SK-N-SH treated with all-trans-retinoic acid at 6 μM for 48 hours (cell line): Measurements from ENCODE around the gene ELAC1.

Experiments
- ARNTL ChIP-seq: fragments of 450-650 bp; formaldehyde crosslinking; IDR thresholded peaks from 2 replicates; pipeline ENCODE4 v1.5.0; 2020; ENCODE audit warnings: low read depth, mild to moderate bottlenecking, moderate library complexity, borderline replicate concordance
- BACH2 ChIP-seq: fragments of 250-450 bp; sonication (Bioruptor Pico); IDR thresholded peaks from 2 replicates; pipeline ENCODE4 v1.9.0; 2021; ENCODE audit warnings: mild to moderate bottlenecking, borderline replicate concordance
- ESRRG ChIP-seq: fragments of 250-450 bp; sonication (Bioruptor Pico); IDR thresholded peaks from 2 replicates; pipeline ENCODE4 v1.6.1; 2021; ENCODE audit warnings: mild to moderate bottlenecking
- GLIS3 ChIP-seq: fragments of 250-450 bp; sonication (Bioruptor Pico); IDR thresholded peaks from 2 replicates; pipeline ENCODE4 v1.5.0; 2020; ENCODE audit warnings: mild to moderate bottlenecking, moderate library complexity
- ISL1 ChIP-seq: fragments of 250-450 bp; sonication (Bioruptor Pico); IDR thresholded peaks from 2 replicates; pipeline ENCODE4 v2.1.2; 2022; ENCODE audit warnings: mild to moderate bottlenecking, moderate library complexity
- RARB ChIP-seq: fragments of 250-450 bp; sonication (Bioruptor Pico); IDR thresholded peaks from 2 replicates; pipeline ENCODE4 v1.8.0; 2021; ENCODE audit warnings: mild to moderate bottlenecking, moderate library complexity
- TCF4 ChIP-seq: fragments of 250-450 bp; sonication (Bioruptor Pico); IDR thresholded peaks from 2 replicates; pipeline ENCODE4 v1.8.0; 2021; ENCODE audit warnings: mild to moderate bottlenecking, moderate library complexity, borderline replicate concordance
- TOX ChIP-seq: fragments of 250-450 bp; sonication (Bioruptor Pico); IDR thresholded peaks from 2 replicates; pipeline ENCODE4 v1.8.0; 2021; ENCODE audit warnings: mild to moderate bottlenecking, moderate library complexity, borderline replicate concordance
- ZFP3 ChIP-seq: fragments of 250-450 bp; sonication (Bioruptor Pico); IDR thresholded peaks from 2 replicates; pipeline ENCODE4 v1.5.0; 2020; ENCODE audit warnings: mild to moderate bottlenecking, moderate library complexity
- ZFP30 ChIP-seq: fragments of 450-650 bp; formaldehyde crosslinking; IDR thresholded peaks from 2 replicates; pipeline ENCODE4 v1.5.0; 2022; ENCODE audit warnings: mild to moderate bottlenecking, moderate library complexity
- ZNF565 ChIP-seq: fragments of 450-650 bp; formaldehyde crosslinking; conservative IDR thresholded peaks from 2 replicates; pipeline ENCODE4 v1.5.0; 2020; ENCODE audit warnings: low read depth, mild to moderate bottlenecking, moderate library complexity
- ZNF8 ChIP-seq: fragments of 450-650 bp; formaldehyde crosslinking; IDR thresholded peaks from 2 replicates; pipeline ENCODE4 v1.5.0; 2020; ENCODE audit warnings: mild to moderate bottlenecking, moderate library complexity
- TF ChIP-seq, protein P1 (sequence below): fragments of 250-450 bp; sonication (Bioruptor Pico); IDR thresholded peaks from 2 replicates; pipeline ENCODE4 v1.5.1; 2020; ENCODE audit warnings: low read depth, mild to moderate bottlenecking, moderate library complexity
- TF ChIP-seq, protein P2 (sequence below): fragments of 250-450 bp; sonication (Bioruptor Pico); IDR thresholded peaks from 2 replicates; pipeline ENCODE4 v1.8.0; 2021; ENCODE audit warnings: low read depth, mild to moderate bottlenecking, moderate library complexity, borderline replicate concordance

GRCh38 chr18:51010218-51010617 lies 42.4 kb downstream of the ELAC1 start:
- TF ChIP-seq ZFP30 (CRISPR knock-in tag) (no peak), ARNTL (no peak), ZFP3 (no peak), ESRRG (CRISPR knock-in tag) (no peak), ZNF565 (CRISPR knock-in tag) (no peak), TOX (CRISPR knock-in tag) (no peak), RARB (CRISPR knock-in tag) (no peak), ISL1 (no peak), ZNF8 (CRISPR knock-in tag) (no peak), BACH2 (CRISPR knock-in tag) (no peak), GLIS3 (CRISPR knock-in tag) (no peak), TCF4 (no peak)
- TF ChIP-seq, protein P1, sequence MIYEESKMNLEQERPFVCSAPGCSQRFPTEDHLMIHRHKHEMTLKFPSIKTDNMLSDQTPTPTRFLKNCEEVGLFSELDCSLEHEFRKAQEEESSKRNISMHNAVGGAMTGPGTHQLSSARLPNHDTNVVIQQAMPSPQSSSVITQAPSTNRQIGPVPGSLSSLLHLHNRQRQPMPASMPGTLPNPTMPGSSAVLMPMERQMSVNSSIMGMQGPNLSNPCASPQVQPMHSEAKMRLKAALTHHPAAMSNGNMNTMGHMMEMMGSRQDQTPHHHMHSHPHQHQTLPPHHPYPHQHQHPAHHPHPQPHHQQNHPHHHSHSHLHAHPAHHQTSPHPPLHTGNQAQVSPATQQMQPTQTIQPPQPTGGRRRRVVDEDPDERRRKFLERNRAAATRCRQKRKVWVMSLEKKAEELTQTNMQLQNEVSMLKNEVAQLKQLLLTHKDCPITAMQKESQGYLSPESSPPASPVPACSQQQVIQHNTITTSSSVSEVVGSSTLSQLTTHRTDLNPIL (CRISPR knock-in tag): no peak
- TF ChIP-seq, protein P2, sequence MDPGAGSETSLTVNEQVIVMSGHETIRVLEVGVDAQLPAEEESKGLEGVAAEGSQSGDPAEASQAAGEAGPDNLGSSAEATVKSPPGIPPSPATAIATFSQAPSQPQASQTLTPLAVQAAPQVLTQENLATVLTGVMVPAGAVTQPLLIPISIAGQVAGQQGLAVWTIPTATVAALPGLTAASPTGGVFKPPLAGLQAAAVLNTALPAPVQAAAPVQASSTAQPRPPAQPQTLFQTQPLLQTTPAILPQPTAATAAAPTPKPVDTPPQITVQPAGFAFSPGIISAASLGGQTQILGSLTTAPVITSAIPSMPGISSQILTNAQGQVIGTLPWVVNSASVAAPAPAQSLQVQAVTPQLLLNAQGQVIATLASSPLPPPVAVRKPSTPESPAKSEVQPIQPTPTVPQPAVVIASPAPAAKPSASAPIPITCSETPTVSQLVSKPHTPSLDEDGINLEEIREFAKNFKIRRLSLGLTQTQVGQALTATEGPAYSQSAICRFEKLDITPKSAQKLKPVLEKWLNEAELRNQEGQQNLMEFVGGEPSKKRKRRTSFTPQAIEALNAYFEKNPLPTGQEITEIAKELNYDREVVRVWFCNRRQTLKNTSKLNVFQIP (CRISPR knock-in tag): no peak
